Loucy (cell line): ENCODE results near the gene RBM33.

Experiments
- EZH2phosphoT487 ChIP-seq: fragments of 200-600 bp; IDR thresholded peaks from 2 replicates; pipeline ENCODE4 v1.6.1; 2018; ENCODE audit warnings: antibody characterized with exemption, mild to moderate bottlenecking, moderate library complexity, borderline replicate concordance
- TF ChIP-seq, protein P1 (sequence below): fragments of 200-600 bp; sonication (generic); conservative IDR thresholded peaks from 2 replicates; pipeline ENCODE4 v1.5.1; 2014; ENCODE audit warnings: mild to moderate bottlenecking, antibody characterized with exemption, low read length

DNA sequence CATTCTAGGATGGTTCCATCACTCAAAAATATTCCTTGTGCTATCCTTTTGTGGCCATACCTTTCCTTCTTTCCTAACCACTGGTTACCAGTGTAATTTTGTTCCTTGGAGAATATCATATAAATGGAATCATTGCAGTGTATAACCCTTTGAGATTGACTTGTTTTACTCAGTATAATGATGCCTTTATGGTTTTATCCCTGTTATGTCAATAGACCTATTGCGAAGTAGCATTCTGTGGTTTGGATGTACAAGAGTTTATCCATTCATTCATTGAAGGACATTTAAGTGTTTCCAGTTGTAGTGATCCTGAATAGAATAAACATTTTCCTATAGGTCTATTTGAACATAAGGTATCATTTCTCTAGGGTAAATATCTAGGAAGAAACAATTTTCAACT is 54.2 kb downstream of the RBM33 start:
- TF ChIP-seq, protein P1, sequence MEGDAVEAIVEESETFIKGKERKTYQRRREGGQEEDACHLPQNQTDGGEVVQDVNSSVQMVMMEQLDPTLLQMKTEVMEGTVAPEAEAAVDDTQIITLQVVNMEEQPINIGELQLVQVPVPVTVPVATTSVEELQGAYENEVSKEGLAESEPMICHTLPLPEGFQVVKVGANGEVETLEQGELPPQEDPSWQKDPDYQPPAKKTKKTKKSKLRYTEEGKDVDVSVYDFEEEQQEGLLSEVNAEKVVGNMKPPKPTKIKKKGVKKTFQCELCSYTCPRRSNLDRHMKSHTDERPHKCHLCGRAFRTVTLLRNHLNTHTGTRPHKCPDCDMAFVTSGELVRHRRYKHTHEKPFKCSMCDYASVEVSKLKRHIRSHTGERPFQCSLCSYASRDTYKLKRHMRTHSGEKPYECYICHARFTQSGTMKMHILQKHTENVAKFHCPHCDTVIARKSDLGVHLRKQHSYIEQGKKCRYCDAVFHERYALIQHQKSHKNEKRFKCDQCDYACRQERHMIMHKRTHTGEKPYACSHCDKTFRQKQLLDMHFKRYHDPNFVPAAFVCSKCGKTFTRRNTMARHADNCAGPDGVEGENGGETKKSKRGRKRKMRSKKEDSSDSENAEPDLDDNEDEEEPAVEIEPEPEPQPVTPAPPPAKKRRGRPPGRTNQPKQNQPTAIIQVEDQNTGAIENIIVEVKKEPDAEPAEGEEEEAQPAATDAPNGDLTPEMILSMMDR = no peak
- no peak for TF ChIP-seq EZH2phosphoT487
